Endodermal cell (in vitro differentiated cells): ENCODE measurements around the gene ETFDH. TPM values are rescaled to one million over a fixed set of nuclear protein-coding genes. Genes with fewer than 3 reads are reported as not detected.
"Not testable (repeated sequence)": the region's sequence is repeated elsewhere in the genome, so short reads cannot be mapped to it uniquely, and the experiment has no call there.

Experiments
- DNase-seq: peaks from one replicate; pipeline ENCODE4 v3.0.0-alpha.2; 2017
- H3K27ac ChIP-seq: 2 replicates; pipeline ENCODE4 v1.5.1; 2013; ENCODE audit warnings: mild to moderate bottlenecking, low read depth, low read length, moderate library complexity
- H3K27me3 ChIP-seq: 2 replicates; pipeline ENCODE4 v1.6.1; 2013; ENCODE audit warnings: mild to moderate bottlenecking, low read length, moderate library complexity; ENCODE audit not compliant: insufficient read depth, control insufficient read depth, poor library complexity, severe bottlenecking
- H3K36me3 ChIP-seq: 2 replicates; pipeline ENCODE4 v1.7.0; 2013; ENCODE audit warnings: mild to moderate bottlenecking, low read length, moderate library complexity; ENCODE audit not compliant: control insufficient read depth, insufficient read depth
- H3K4me1 ChIP-seq: one replicate; pipeline ENCODE4 v1.7.0; 2013; ENCODE audit warnings: low read length; ENCODE audit not compliant: control insufficient read depth, insufficient read depth
- H3K4me3 ChIP-seq: 2 replicates; pipeline ENCODE4 v1.5.1; 2013; ENCODE audit warnings: mild to moderate bottlenecking, low read length, moderate library complexity
- H3K9ac ChIP-seq: 2 replicates; pipeline ENCODE4 v1.6.1; 2013; ENCODE audit warnings: mild to moderate bottlenecking, low read length, moderate library complexity; ENCODE audit not compliant: poor library complexity, severe bottlenecking; ENCODE audit errors: extremely low read depth
- H3K9me3 ChIP-seq: 2 replicates; pipeline ENCODE4 v1.6.1; 2013; ENCODE audit warnings: mild to moderate bottlenecking, low read length, moderate library complexity; ENCODE audit not compliant: control insufficient read depth
- H3K27ac Mint-ChIP-seq: 2 replicates; pipeline ENCODE4 v1.8.0; 2020; ENCODE audit warnings: mixed read lengths
- H3K27me3 Mint-ChIP-seq: 2 replicates; pipeline ENCODE4 v1.8.0; 2021; ENCODE audit warnings: mild to moderate bottlenecking, mixed read lengths; ENCODE audit not compliant: insufficient read depth
- H3K36me3 Mint-ChIP-seq: 2 replicates; pipeline ENCODE4 v1.8.0; 2020; ENCODE audit warnings: low read depth, mixed read lengths
- H3K4me1 Mint-ChIP-seq: 2 replicates; pipeline ENCODE4 v1.8.0; 2020; ENCODE audit warnings: mixed read lengths
- H3K4me3 Mint-ChIP-seq: 2 replicates; pipeline ENCODE4 v1.8.0; 2020; ENCODE audit warnings: mild to moderate bottlenecking, moderate library complexity, mixed read lengths
- H3K9me3 Mint-ChIP-seq: 2 replicates; pipeline ENCODE4 v1.8.0; 2020; ENCODE audit warnings: mild to moderate bottlenecking, mixed read lengths
- CTCF ChIP-seq: fragments of 200-600 bp; sonication (generic); conservative IDR thresholded peaks from 2 replicates; pipeline ENCODE4 v1.5.0; 2021; ENCODE audit warnings: antibody characterized with exemption, mild to moderate bottlenecking
- WGBS, 2 experiments: methylation state at CpG; one replicate each; pipeline versions ENCODE4 v1.1.5 to v1.1.7; 2013; ENCODE audit warnings: missing lambda C conversion rate in 2 of 2, mixed read lengths in 1 of 2; ENCODE audit not compliant: insufficient coverage in 1 of 2, insufficient read length in 1 of 2; 5-methylcytosine and 5-hydroxymethylcytosine counted together
- total RNA-seq, 2 donors: library from RNA; stranded (reverse); fragmentation: NEBNext Ultra II Directional in 1 of 2; extraction: Animal tissue kit (Norgen Biotek cat#: 25700) in 1 of 2; gene quantifications; 2 replicates in 1 of 2; 3 replicates in 1 of 2; pipeline ENCODE4 v1.2.1, GENCODE V29; 2021

Gene ETFDH
- total RNA-seq, 2 donors from 2014 or later = 10.6 to 11.8 TPM

DNA sequence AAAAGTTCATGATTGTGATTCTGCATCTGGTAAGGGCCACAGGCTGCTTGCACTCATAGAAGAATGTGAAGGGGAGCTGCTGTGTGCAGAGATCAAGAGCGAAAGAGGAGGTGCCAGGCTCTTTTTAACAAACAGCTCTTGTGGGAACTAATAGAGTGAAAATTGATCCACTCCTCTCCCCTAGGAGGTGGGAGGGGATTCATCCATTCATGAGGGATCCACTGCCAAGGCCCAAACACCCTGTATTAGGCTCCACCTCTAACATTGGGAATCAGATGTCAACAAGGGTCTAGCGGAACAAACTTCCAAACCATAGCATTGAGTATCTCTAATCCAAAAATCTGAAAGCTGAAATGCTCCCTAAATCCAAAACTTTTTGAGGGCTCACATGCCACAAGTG is 67.5 kb downstream of the ETFDH start:
- H3K27me3 Mint-ChIP-seq = no peaks in the 10 kb centered on the region
- no peak for DNase-seq
- no peak overlapping the region for H3K9ac ChIP-seq
- no peaks in the 10 kb centered on the region for H3K36me3 Mint-ChIP-seq
- no peaks in the 10 kb centered on the region for H3K9me3 Mint-ChIP-seq
- H3K36me3 ChIP-seq = no peaks in the 10 kb centered on the region
- H3K4me1 ChIP-seq = no peaks in the 10 kb centered on the region
- TF ChIP-seq CTCF = no peak
- H3K27me3 ChIP-seq = no peaks in the 10 kb centered on the region
- no peaks in the 10 kb centered on the region for H3K4me1 Mint-ChIP-seq
- H3K9me3 ChIP-seq = peaks cover 5% of the 10 kb centered on the region
- H3K27ac ChIP-seq = no peak overlapping the region
- H3K4me3 Mint-ChIP-seq = no peak overlapping the region
- WGBS, 2 experiments = 86 to 100% methylated on average over 2 of the region's 2 CpGs
- no peak overlapping the region for H3K27ac Mint-ChIP-seq
- H3K4me3 ChIP-seq = no peak overlapping the region

DNA sequence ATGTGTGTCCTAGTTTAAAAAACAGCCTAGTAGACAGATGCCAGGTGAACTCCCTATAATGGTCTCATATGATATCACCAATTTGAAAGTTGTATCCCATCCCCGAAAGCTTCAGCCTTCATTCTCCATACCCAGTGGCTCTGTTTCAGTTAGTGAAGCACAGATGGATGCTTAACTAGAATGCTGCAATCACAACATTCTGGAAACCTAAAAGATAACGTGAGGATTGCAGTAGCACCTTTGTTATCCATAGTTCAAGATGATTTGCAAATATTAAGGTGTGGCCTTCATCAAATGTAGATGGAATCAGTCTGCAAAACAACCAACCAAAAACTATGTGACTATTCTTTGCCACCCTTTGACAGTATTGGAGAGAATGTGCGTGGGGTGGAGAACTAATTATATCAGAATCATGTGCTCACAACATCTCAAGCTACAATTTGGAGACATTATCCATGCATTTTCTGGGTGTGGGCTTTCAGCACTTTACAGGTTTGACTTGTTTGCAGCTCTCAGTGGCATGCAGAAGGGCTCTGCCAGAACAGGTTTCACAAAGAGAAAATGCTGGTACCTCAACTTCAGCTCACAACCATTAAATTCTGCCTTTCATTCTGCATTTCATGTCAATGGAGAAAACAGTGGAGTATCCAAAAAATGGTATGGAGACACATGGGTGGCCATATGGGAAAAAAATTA is 69.4 kb downstream of the ETFDH start:
- Mint-ChIP-seq H3K27ac (no peak overlapping the region), H3K9me3 (peaks cover 9% of the 10 kb centered on the region), H3K36me3 (no peaks in the 10 kb centered on the region), H3K4me1 (no peaks in the 10 kb centered on the region), H3K4me3 (no peak overlapping the region), H3K27me3 (no peaks in the 10 kb centered on the region)
- Histone ChIP-seq H3K4me3 (no peak overlapping the region), H3K36me3 (no peaks in the 10 kb centered on the region), H3K27me3 (no peaks in the 10 kb centered on the region), H3K4me1 (no peaks in the 10 kb centered on the region), H3K27ac (no peak overlapping the region), H3K9me3 (peaks cover 7% of the 10 kb centered on the region), H3K9ac (no peak overlapping the region)
- TF ChIP-seq CTCF = no peak
- DNase-seq = no peak
- 80 to 90% methylated on average over 2 to 3 of the region's 3 CpGs for WGBS, 2 experiments

DNA sequence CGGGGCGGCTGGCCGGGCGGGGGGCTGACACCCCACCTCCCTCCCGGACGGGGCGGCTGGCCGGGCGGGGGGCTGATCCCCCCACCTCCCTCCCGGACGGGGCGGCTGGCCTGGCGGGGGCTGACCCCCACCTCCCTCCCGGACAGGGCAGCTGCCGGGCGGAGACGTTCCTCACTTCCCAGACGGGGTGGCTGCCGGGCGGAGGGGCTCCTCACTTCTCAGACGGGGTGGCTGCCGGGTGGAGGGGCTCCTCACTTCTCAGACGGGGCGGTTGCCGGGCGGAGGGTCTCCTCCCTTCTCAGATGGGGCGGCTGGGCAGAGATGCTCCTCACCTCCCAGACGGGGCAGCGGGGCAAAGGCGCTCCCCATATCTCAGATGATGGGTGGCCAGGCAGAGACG is 74.4 kb downstream of the ETFDH start:
- not testable (repeated sequence) for H3K36me3 Mint-ChIP-seq, H3K27me3 Mint-ChIP-seq, H3K9me3 ChIP-seq, H3K4me3 Mint-ChIP-seq, H3K27ac Mint-ChIP-seq, DNase-seq, H3K27ac ChIP-seq, H3K36me3 ChIP-seq, H3K4me1 ChIP-seq, H3K4me1 Mint-ChIP-seq, H3K9ac ChIP-seq, H3K4me3 ChIP-seq, H3K27me3 ChIP-seq
- H3K9me3 Mint-ChIP-seq = peaks cover 29% of the 10 kb centered on the region
- 93 to 96% methylated on average over 3 to 28 of the region's 31 CpGs for WGBS, 2 experiments

GRCh38 chr4:158750379-158750778 is 78.3 kb downstream of the ETFDH start:
- H3K9ac ChIP-seq = no peak overlapping the region
- H3K36me3 ChIP-seq = no peaks in the 10 kb centered on the region
- no peak for TF ChIP-seq CTCF
- no peaks in the 10 kb centered on the region for H3K9me3 ChIP-seq
- no peak overlapping the region for H3K4me3 ChIP-seq
- Mint-ChIP-seq H3K27ac (no peak overlapping the region), H3K9me3 (peaks cover 27% of the 10 kb centered on the region), H3K4me3 (no peak overlapping the region), H3K36me3 (no peaks in the 10 kb centered on the region), H3K27me3 (no peaks in the 10 kb centered on the region), H3K4me1 (no peaks in the 10 kb centered on the region)
- no peak overlapping the region for H3K27ac ChIP-seq
- DNase-seq = no peak
- 92 to 100% methylated on average over 1 to 3 of the region's 3 CpGs for whole genome bisulfite sequencing, 2 experiments
- no peaks in the 10 kb centered on the region for H3K4me1 ChIP-seq
- no peaks in the 10 kb centered on the region for H3K27me3 ChIP-seq
